Stimulated activated CD8-positive, alpha-beta memory T cell treated with anti-CD3 and anti-CD28 coated beads, Interleukin-7, amount 100 ng/mL, for 1 hour (primary cell): Measurements from ENCODE around the gene ACHE.

Source experiments
- DNase-seq, 2 donors: peaks; one replicate each; pipeline ENCODE4 v3.0.0-alpha.2; 2020; ENCODE audit warnings: low read depth in 2 of 2

Gene ACHE

GRCh38 chr7:100896732-100897608 is 1.3 kb upstream of the ACHE start:
- DNase-seq = no peak

- no peak for DNase-seq
Measured at GRCh38 chr7:100895956-100896731, 456 bp upstream of the ACHE start.

- DNase-seq = no peak
Measured at GRCh38 chr7:100894860-100895700, 608 bp downstream of the ACHE start.

- DNase-seq = no peak
Measured at GRCh38 chr7:100893910-100894721, 1.6 kb downstream of the ACHE start.

- DNase-seq = no peak
Measured at GRCh38 chr7:100893318-100893895, 2.3 kb downstream of the ACHE start.

- no peak for DNase-seq
Measured at GRCh38 chr7:100892364-100893317, 3.0 kb downstream of the ACHE start.

GRCh38 chr7:100891568-100892247 is 4.0 kb downstream of the ACHE start:
- DNase-seq = no peak

- DNase-seq = no peak
Measured at GRCh38 chr7:100890653-100891567, 4.8 kb downstream of the ACHE start.

GRCh38 chr7:100888988-100889750 is 6.5 kb downstream of the ACHE start, which contains the start of gene UFSP1:
TSS of gene UFSP1 (minus strand) at chr7:100889715. CDS start at chr7:100889271, 444 bp downstream.
- no peak for DNase-seq

GRCh38 chr7:100888291-100888987 is 7.2 kb downstream of the ACHE start:
- no peak for DNase-seq

- DNase-seq = no peak
Measured at GRCh38 chr7:100887516-100888290, 8.0 kb downstream of the ACHE start.

- no peak for DNase-seq
Measured at GRCh38 chr7:100886936-100887515, 8.7 kb downstream of the ACHE start.

- no peak for DNase-seq
Measured at GRCh38 chr7:100886142-100886935, 9.3 kb downstream of the ACHE start.

- DNase-seq = no peak
Measured at GRCh38 chr7:100885440-100886141, 10.1 kb downstream of the ACHE start.
